SK-N-SH treated with all-trans-retinoic acid at 6 μM for 48 hours (cell line): ENCODE measurements around the gene SLC38A7.
"Not testable (repeated sequence)": the region's sequence is repeated elsewhere in the genome, so short reads cannot be mapped to it uniquely, and the experiment has no call there.

Source experiments
- ATAC-seq: fragments of 200-7000 bp; cut with Tn5 transposase; 3 replicates; pipeline ENCODE4 v1.9.1; 2020; ENCODE audit warnings: mild to moderate bottlenecking, moderate library complexity
- BACH2 ChIP-seq: fragments of 250-450 bp; sonication (Bioruptor Pico); IDR thresholded peaks from 2 replicates; pipeline ENCODE4 v1.9.0; 2021; ENCODE audit warnings: mild to moderate bottlenecking, borderline replicate concordance
- CSDC2 ChIP-seq: fragments of 250-450 bp; sonication (Bioruptor Pico); IDR thresholded peaks from 2 replicates; pipeline ENCODE4 v1.5.0; 2020; ENCODE audit warnings: mild to moderate bottlenecking, moderate library complexity
- GLIS3 ChIP-seq: fragments of 250-450 bp; sonication (Bioruptor Pico); IDR thresholded peaks from 2 replicates; pipeline ENCODE4 v1.5.0; 2020; ENCODE audit warnings: mild to moderate bottlenecking, moderate library complexity
- ISL1 ChIP-seq: fragments of 250-450 bp; sonication (Bioruptor Pico); IDR thresholded peaks from 2 replicates; pipeline ENCODE4 v2.1.2; 2022; ENCODE audit warnings: mild to moderate bottlenecking, moderate library complexity
- OSR1 ChIP-seq: fragments of 250-450 bp; sonication (Bioruptor Pico); IDR thresholded peaks from 2 replicates; pipeline ENCODE4 v1.8.0; 2022; ENCODE audit warnings: moderate library complexity, mild to moderate bottlenecking, inconsistent platforms
- PPARA ChIP-seq: fragments of 250-450 bp; sonication (Bioruptor Pico); IDR thresholded peaks from 2 replicates; pipeline ENCODE4 v1.5.0; 2020; ENCODE audit warnings: mild to moderate bottlenecking, borderline replicate concordance
- RARB ChIP-seq: fragments of 250-450 bp; sonication (Bioruptor Pico); IDR thresholded peaks from 2 replicates; pipeline ENCODE4 v1.8.0; 2021; ENCODE audit warnings: mild to moderate bottlenecking, moderate library complexity
- SNAI2 ChIP-seq: fragments of 250-450 bp; sonication (Bioruptor Pico); IDR thresholded peaks from 2 replicates; pipeline ENCODE4 v1.5.0; 2020; ENCODE audit warnings: mild to moderate bottlenecking, moderate library complexity
- TCF4 ChIP-seq: fragments of 250-450 bp; sonication (Bioruptor Pico); IDR thresholded peaks from 2 replicates; pipeline ENCODE4 v1.8.0; 2021; ENCODE audit warnings: mild to moderate bottlenecking, moderate library complexity, borderline replicate concordance
- ZC3H10 ChIP-seq: fragments of 250-450 bp; sonication (Bioruptor Pico); IDR thresholded peaks from 2 replicates; pipeline ENCODE4 v1.5.1; 2021; ENCODE audit warnings: mild to moderate bottlenecking, moderate library complexity
- ZFP3 ChIP-seq: fragments of 250-450 bp; sonication (Bioruptor Pico); IDR thresholded peaks from 2 replicates; pipeline ENCODE4 v1.5.0; 2020; ENCODE audit warnings: mild to moderate bottlenecking, moderate library complexity
- ZFP30 ChIP-seq: fragments of 450-650 bp; formaldehyde crosslinking; IDR thresholded peaks from 2 replicates; pipeline ENCODE4 v1.5.0; 2022; ENCODE audit warnings: mild to moderate bottlenecking, moderate library complexity
- ZNF565 ChIP-seq: fragments of 450-650 bp; formaldehyde crosslinking; conservative IDR thresholded peaks from 2 replicates; pipeline ENCODE4 v1.5.0; 2020; ENCODE audit warnings: low read depth, mild to moderate bottlenecking, moderate library complexity
- ZNF70 ChIP-seq: fragments of 450-650 bp; formaldehyde crosslinking; IDR thresholded peaks from 2 replicates; pipeline ENCODE4 v1.5.0; 2020; ENCODE audit warnings: mild to moderate bottlenecking, moderate library complexity
- ZNF8 ChIP-seq: fragments of 450-650 bp; formaldehyde crosslinking; IDR thresholded peaks from 2 replicates; pipeline ENCODE4 v1.5.0; 2020; ENCODE audit warnings: mild to moderate bottlenecking, moderate library complexity
- TF ChIP-seq, protein P1 (sequence below): fragments of 250-450 bp; sonication (Bioruptor Pico); IDR thresholded peaks from 2 replicates; pipeline ENCODE4 v1.8.0; 2020; ENCODE audit warnings: mild to moderate bottlenecking, moderate library complexity, borderline replicate concordance
- TF ChIP-seq, protein P2 (sequence below): fragments of 250-450 bp; sonication (Bioruptor Pico); IDR thresholded peaks from 2 replicates; pipeline ENCODE4 v1.5.1; 2021; ENCODE audit warnings: mild to moderate bottlenecking, moderate library complexity
- TF ChIP-seq, protein P3 (sequence below): fragments of 250-450 bp; sonication (Bioruptor Pico); IDR thresholded peaks from 2 replicates; pipeline ENCODE4 v1.5.1; 2020; ENCODE audit warnings: low read depth, mild to moderate bottlenecking, moderate library complexity

SLC38A7 gene

DNA sequence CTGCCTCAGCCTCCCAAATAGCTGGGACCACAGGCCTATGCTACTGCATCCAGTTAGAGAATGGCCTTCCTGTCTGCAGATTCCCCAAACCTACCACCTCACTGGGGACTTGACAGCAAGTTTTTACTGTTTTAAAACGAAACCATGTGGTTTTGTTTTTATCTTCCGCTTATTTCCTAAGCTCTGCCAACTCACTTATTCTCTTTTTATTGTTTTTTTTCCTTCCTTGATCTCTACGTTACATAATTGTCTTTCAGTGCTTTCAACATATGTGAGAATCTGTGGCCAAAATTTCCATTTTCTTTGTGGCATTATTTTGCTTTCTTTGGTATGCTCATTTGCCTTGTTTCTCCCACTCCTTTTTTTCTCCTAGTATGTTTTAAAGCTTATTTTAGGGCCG is 14.6 kb upstream of the SLC38A7 start (continued):
- no peak for TF ChIP-seq BACH2
- no peak for TF ChIP-seq GLIS3 (CRISPR knock-in tag)
- TF ChIP-seq, protein P1, sequence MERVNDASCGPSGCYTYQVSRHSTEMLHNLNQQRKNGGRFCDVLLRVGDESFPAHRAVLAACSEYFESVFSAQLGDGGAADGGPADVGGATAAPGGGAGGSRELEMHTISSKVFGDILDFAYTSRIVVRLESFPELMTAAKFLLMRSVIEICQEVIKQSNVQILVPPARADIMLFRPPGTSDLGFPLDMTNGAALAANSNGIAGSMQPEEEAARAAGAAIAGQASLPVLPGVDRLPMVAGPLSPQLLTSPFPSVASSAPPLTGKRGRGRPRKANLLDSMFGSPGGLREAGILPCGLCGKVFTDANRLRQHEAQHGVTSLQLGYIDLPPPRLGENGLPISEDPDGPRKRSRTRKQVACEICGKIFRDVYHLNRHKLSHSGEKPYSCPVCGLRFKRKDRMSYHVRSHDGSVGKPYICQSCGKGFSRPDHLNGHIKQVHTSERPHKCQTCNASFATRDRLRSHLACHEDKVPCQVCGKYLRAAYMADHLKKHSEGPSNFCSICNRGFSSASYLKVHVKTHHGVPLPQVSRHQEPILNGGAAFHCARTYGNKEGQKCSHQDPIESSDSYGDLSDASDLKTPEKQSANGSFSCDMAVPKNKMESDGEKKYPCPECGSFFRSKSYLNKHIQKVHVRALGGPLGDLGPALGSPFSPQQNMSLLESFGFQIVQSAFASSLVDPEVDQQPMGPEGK: no peak
- TF ChIP-seq, protein P2, sequence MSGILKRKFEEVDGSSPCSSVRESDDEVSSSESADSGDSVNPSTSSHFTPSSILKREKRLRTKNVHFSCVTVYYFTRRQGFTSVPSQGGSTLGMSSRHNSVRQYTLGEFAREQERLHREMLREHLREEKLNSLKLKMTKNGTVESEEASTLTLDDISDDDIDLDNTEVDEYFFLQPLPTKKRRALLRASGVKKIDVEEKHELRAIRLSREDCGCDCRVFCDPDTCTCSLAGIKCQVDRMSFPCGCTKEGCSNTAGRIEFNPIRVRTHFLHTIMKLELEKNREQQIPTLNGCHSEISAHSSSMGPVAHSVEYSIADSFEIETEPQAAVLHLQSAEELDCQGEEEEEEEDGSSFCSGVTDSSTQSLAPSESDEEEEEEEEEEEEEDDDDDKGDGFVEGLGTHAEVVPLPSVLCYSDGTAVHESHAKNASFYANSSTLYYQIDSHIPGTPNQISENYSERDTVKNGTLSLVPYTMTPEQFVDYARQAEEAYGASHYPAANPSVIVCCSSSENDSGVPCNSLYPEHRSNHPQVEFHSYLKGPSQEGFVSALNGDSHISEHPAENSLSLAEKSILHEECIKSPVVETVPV (CRISPR knock-in tag): no peak
- TF ChIP-seq OSR1 (CRISPR knock-in tag): no peak
- TF ChIP-seq CSDC2 (CRISPR knock-in tag): no peak

DNA sequence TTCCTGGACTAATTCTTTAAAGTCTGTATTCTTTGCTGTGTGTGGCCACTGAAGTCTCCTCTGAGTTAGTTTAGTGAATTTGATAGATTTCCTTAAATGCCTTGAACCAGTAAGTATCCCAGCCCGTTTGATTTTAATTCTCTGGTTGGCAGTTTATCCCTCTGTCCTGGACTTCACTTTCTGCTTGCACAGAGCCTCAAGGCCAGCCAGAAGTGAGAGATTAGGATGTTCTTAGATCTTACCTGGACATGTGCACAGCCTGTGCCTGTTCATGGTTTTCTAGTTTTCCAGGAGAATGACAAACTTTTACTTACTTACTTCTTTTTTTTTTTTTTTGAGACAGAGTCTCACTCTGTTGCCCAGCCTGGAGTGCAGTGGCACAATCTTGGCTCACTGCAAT is 10.8 kb upstream of the SLC38A7 start:
- TF ChIP-seq SNAI2 (CRISPR knock-in tag) (no peak), ZNF70 (CRISPR knock-in tag) (no peak), GLIS3 (CRISPR knock-in tag) (no peak)
- ATAC-seq: no peak

DNA sequence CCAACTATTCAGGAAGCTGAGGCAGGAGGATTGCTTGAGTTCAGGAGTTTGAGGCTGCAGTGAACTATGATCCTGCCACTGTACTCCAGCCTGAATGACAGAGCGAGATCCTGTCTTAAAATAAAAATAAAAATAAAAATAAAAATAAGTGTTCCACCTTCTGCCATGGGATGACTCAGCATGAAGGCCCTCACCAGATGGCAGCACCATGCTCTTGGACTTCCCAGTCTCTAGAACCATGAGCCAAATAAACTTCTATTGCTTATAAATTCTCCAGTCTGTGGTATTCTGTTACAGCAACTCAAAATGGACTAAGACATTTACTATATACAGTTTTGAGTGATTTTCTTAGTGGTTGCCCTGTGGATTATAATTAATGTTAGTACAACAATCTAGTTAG is 7.9 kb upstream of the SLC38A7 start:
- TF ChIP-seq ISL1: no peak
- no peak for TF ChIP-seq SNAI2 (CRISPR knock-in tag)
- TF ChIP-seq, protein P3, sequence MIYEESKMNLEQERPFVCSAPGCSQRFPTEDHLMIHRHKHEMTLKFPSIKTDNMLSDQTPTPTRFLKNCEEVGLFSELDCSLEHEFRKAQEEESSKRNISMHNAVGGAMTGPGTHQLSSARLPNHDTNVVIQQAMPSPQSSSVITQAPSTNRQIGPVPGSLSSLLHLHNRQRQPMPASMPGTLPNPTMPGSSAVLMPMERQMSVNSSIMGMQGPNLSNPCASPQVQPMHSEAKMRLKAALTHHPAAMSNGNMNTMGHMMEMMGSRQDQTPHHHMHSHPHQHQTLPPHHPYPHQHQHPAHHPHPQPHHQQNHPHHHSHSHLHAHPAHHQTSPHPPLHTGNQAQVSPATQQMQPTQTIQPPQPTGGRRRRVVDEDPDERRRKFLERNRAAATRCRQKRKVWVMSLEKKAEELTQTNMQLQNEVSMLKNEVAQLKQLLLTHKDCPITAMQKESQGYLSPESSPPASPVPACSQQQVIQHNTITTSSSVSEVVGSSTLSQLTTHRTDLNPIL (CRISPR knock-in tag): no peak
- TF ChIP-seq, protein P1: no peak
- TF ChIP-seq TCF4 (CRISPR knock-in tag): no peak
- no peak for TF ChIP-seq ZFP30 (CRISPR knock-in tag)
- TF ChIP-seq ZC3H10 (CRISPR knock-in tag): no peak
- no peak for TF ChIP-seq ZNF8
- no peak for TF ChIP-seq ZNF565
- TF ChIP-seq GLIS3 (CRISPR knock-in tag): no peak
- no peak for TF ChIP-seq PPARA (CRISPR knock-in tag)
- TF ChIP-seq RARB: no peak
- TF ChIP-seq OSR1 (CRISPR knock-in tag): no peak
- TF ChIP-seq BACH2: no peak
- TF ChIP-seq ZFP3 (CRISPR knock-in tag): no peak
- ATAC-seq: no peak

DNA sequence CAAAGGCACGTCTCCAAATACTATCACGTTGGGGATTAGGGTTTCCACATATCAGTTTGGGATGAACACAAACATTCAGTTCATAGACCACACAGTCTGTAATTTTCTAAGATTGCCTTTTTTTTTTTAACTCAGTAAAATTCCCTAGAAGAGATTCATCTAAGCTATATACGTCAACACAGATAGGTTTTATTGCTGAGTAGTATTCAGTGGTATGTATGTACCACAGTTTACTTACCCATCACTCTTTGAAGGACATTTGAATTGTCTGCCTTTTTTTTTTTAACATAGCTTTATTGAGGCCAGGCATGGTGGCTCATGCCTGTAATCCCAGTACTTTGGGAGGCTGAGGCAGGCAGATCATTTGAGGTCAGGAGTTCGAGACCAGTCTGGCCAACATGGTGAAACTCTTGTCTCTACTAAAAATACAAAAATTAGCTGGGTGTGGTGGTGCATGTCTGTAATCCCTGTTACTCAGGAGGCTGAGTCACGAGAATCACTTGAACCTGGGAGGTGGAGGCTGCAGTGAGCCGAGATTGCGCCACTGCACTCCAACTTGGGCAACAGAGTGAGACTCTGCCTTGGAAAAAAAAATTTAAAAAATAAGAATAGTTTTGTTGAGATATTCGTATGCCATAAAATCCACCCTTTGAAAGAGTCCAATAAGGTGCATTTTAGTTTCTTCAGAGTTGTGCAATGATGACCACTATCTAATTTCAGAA is 2.6 kb upstream of the SLC38A7 start:
- ATAC-seq: not testable (repeated sequence)

DNA sequence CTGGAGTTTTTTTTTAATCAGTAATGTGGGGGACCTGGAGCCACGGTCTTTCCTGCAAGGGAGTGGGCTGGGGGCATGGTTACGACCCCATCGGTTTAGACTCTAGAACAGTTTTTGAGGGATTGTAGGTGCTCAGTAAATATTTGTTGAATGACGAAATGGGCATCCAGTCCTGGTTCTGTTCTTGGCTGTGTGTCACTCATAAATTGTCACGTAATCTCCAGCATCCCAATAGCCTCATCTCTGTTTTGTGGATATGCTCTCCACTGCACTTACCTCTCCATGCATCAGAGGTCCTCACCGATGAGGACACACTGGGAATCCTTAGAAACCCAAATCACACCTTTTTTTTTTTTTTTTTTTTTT is 497 bp upstream of the SLC38A7 start:
- no peak for ATAC-seq
- TF ChIP-seq ZNF565: no peak
- TF ChIP-seq SNAI2 (CRISPR knock-in tag): no peak
- TF ChIP-seq PPARA (CRISPR knock-in tag): no peak
- no peak for TF ChIP-seq ZFP30 (CRISPR knock-in tag)
- no peak for TF ChIP-seq ZNF70 (CRISPR knock-in tag)
- TF ChIP-seq RARB: no peak
- TF ChIP-seq OSR1 (CRISPR knock-in tag): no peak

DNA sequence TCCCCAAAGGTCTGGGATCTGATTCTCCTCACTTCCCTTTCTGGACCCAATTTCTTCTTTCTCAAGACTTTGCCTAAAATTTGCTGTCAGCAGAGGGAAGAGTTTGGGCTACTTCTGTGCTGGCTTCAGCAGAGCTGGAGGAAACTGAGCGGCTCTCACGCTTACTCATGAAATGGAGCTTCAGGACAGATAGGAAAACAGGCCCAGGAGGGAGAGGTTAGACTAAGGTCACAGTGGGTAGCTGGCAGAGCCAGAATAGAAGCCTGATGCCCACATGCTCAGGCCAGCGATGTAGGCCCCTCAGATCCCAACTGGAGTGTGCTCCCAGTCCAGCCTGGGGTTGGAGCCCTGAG is 593 bp downstream of the SLC38A7 start:
- peak; percentile 53 for ATAC-seq
- TF ChIP-seq ZFP30 (CRISPR knock-in tag) (no peak), BACH2 (no peak), ZNF8 (no peak)
